ENCODE results near the gene ERAS. TPM values are rescaled to one million over a fixed set of nuclear protein-coding genes. Genes with fewer than 3 reads are reported as not detected.

The ERAS gene
- total RNA-seq, 1 experiment from 2014 or later = not detected

- H3K9me3 ChIP-seq (ENCODE audit: control insufficient read depth in 1 of 2, insufficient read depth in 1 of 2, low read depth in 1 of 2, low read length in 2 of 2) = no peaks in the 10 kb centered on the region
- TF ChIP-seq, protein P1, sequence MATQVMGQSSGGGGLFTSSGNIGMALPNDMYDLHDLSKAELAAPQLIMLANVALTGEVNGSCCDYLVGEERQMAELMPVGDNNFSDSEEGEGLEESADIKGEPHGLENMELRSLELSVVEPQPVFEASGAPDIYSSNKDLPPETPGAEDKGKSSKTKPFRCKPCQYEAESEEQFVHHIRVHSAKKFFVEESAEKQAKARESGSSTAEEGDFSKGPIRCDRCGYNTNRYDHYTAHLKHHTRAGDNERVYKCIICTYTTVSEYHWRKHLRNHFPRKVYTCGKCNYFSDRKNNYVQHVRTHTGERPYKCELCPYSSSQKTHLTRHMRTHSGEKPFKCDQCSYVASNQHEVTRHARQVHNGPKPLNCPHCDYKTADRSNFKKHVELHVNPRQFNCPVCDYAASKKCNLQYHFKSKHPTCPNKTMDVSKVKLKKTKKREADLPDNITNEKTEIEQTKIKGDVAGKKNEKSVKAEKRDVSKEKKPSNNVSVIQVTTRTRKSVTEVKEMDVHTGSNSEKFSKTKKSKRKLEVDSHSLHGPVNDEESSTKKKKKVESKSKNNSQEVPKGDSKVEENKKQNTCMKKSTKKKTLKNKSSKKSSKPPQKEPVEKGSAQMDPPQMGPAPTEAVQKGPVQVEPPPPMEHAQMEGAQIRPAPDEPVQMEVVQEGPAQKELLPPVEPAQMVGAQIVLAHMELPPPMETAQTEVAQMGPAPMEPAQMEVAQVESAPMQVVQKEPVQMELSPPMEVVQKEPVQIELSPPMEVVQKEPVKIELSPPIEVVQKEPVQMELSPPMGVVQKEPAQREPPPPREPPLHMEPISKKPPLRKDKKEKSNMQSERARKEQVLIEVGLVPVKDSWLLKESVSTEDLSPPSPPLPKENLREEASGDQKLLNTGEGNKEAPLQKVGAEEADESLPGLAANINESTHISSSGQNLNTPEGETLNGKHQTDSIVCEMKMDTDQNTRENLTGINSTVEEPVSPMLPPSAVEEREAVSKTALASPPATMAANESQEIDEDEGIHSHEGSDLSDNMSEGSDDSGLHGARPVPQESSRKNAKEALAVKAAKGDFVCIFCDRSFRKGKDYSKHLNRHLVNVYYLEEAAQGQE (IDR thresholded peaks at IDR 0.05; ENCODE audit: low read depth) = no peak
- TF ChIP-seq EGR1 (IDR thresholded peaks at IDR 0.05; ENCODE audit: low read depth) = no peak
- no peak for TF ChIP-seq RAD21 (IDR thresholded peaks at IDR 0.05; ENCODE audit: low read depth)
- no peak for TF ChIP-seq SRF (IDR thresholded peaks at IDR 0.05; ENCODE audit: low read depth)
- TF ChIP-seq, protein P2, sequence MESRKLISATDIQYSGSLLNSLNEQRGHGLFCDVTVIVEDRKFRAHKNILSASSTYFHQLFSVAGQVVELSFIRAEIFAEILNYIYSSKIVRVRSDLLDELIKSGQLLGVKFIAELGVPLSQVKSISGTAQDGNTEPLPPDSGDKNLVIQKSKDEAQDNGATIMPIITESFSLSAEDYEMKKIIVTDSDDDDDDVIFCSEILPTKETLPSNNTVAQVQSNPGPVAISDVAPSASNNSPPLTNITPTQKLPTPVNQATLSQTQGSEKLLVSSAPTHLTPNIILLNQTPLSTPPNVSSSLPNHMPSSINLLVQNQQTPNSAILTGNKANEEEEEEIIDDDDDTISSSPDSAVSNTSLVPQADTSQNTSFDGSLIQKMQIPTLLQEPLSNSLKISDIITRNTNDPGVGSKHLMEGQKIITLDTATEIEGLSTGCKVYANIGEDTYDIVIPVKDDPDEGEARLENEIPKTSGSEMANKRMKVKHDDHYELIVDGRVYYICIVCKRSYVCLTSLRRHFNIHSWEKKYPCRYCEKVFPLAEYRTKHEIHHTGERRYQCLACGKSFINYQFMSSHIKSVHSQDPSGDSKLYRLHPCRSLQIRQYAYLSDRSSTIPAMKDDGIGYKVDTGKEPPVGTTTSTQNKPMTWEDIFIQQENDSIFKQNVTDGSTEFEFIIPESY (IDR thresholded peaks at IDR 0.05; ENCODE audit: extremely low read depth, insufficient replicate concordance, low read length) = no peak
- no peak for TF ChIP-seq ATF3 (IDR thresholded peaks at IDR 0.05)
- TF ChIP-seq POLR2A (IDR thresholded peaks at IDR 0.05; ENCODE audit: borderline replicate concordance, extremely low read depth, insufficient read depth, insufficient read length) = no peak
- no peak for TF ChIP-seq ZFX (IDR thresholded peaks at IDR 0.05)
- TF ChIP-seq ZNF274 (IDR thresholded peaks at IDR 0.05; ENCODE audit: low read depth, low read length) = no peak
- no peak for TF ChIP-seq CTCF (IDR thresholded peaks at IDR 0.05 in 2 of 3, conservative IDR thresholded peaks at IDR 0.05 in 1 of 3; ENCODE audit: borderline replicate concordance in 1 of 3, insufficient read depth in 1 of 3, low read depth in 2 of 3, low read length in 2 of 3)
- TF ChIP-seq JUND (IDR thresholded peaks at IDR 0.05) = no peak
- no peak for TF ChIP-seq CEBPB (IDR thresholded peaks at IDR 0.05; ENCODE audit: low read depth)
- no peak for TF ChIP-seq EZH2phosphoT487 (IDR thresholded peaks at IDR 0.05; ENCODE audit: borderline replicate concordance)
- no peak for TF ChIP-seq MAX (IDR thresholded peaks at IDR 0.05)
- no peak for TF ChIP-seq EZH2 (IDR thresholded peaks at IDR 0.05)
- no peak for TF ChIP-seq CBX3 (IDR thresholded peaks at IDR 0.05; ENCODE audit: low read depth)
- no peak for TF ChIP-seq FOSL1 (IDR thresholded peaks at IDR 0.05; ENCODE audit: low read depth)
- no peak for TF ChIP-seq ELF1 (IDR thresholded peaks at IDR 0.05; ENCODE audit: borderline replicate concordance, low read depth)
- ChIA-PET CTCF (no interaction called here), POLR2A (no interaction called here), RAD21 (ENCODE audit: low non-redundant PET in 1 of 2, low total read pairs in 2 of 2, uncharacterized antibody in 2 of 2, unreplicated experiment in 2 of 2) (no interaction called here)
- no peak overlapping the region for H3K27ac ChIP-seq (ENCODE audit: low read depth, low read length)
- H3K79me2 ChIP-seq (ENCODE audit: insufficient read depth, low read length) = no peaks in the 10 kb centered on the region
- no peaks in the 10 kb centered on the region for H3K9me2 ChIP-seq (ENCODE audit: insufficient read depth)
- H3K4me1 ChIP-seq (ENCODE audit: control insufficient read depth in 1 of 2, insufficient read depth in 2 of 2, low read length in 2 of 2) = no peaks in the 10 kb centered on the region
- no TSS peak for BruUV-seq (replicated peaks)
- no peaks in the 10 kb centered on the region for H3K27me3 ChIP-seq (ENCODE audit: insufficient read depth, low read length)
- DNase-seq (ENCODE audit: low read depth, low spot score) = no peak
- H2AFZ ChIP-seq (ENCODE audit: low read depth, low read length, poor library complexity, severe bottlenecking) = no peak overlapping the region
- ATAC-seq = no peak
- intact Hi-C loops (cut with micrococcal nuclease) = no loop called here
- H3K36me3 ChIP-seq (ENCODE audit: control insufficient read depth in 1 of 2, insufficient read depth in 2 of 2, low read length in 2 of 2) = no peaks in the 10 kb centered on the region
- H3K4me2 ChIP-seq (ENCODE audit: low read length) = no peak overlapping the region
- H3K4me3 ChIP-seq (replicated peaks in 1 of 2; ENCODE audit: low read depth in 1 of 2, low read length in 2 of 2) = no peak overlapping the region
- H3K9ac ChIP-seq (ENCODE audit: low read length) = no peak overlapping the region
- H4K20me1 ChIP-seq (ENCODE audit: insufficient read depth) = no peaks in the 10 kb centered on the region
Observed at GRCh38 chrX:48818866-48819265, 7.4 kb upstream of the ERAS start.

Data from HCT116 (cell line).